GM19238 (cell line): ENCODE results near the gene MYO9A.
"Not testable (repeated sequence)": the region's sequence is repeated elsewhere in the genome, so short reads cannot be mapped to it uniquely, and the experiment has no call there.

ENCODE experiments used
- DNase-seq: peaks from one replicate; pipeline ENCODE4 v3.0.0; 2011; ENCODE audit warnings: low spot score; ENCODE audit not compliant: insufficient read length

The MYO9A gene

DNA sequence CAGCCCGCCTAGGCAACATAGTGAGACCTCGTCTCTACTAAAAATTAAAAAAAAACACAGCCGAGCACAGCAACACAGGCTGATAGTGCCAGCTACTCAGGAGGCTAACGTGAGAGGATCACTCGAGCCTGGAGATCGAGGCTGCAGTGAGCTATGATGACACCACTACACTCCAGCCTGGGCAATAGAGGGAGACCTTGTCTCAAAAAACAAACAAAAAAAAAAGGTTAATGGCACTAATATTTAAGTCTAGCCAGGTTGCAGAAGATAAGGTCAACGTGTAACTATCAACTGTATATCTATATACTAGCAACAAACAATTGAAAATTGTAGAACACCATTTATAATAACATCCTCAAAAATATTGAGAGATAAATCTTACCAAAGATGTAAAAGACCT, 75.1 kb downstream of the MYO9A start:
- DNase-seq = no peak

DNA sequence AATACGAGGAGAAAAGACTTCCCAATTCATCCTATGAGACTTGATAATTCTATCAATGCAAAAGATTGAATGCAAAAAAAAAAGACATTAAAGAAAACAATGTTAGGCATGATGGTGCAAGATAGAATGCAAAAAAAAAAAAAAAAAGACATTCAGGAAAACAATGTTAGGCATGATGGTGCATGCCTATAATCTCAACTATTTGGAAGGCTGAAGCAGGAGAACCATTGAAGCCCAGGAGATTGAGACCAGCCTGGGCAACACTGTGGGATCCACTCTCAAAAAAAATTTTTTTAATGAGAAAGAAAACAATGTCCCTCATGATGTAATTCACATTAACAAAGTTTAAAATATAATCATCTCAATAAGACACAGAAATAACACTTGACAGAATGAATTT, 75.9 kb downstream of the MYO9A start:
- DNase-seq = no peak

DNA sequence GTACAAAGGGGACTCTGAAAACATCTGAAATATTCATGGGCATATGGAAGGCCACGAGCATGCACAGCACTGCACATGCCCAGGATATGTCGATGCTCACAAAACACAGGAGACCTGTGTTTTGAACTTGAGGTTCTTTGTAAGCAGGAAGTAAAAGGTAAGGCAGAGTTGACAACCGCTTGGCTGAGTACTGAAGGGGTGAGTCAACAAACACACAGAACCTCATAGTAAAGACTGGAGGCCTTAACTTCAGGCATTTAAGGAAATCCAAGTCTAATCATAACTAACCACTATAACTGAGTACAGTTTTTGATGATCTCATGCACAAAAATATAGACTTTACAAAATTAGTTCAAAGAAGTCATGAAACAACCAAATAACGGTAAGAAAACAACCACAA, 80.6 kb downstream of the MYO9A start:
- no peak for DNase-seq

GRCh38 chr15:72034859-72035650, 82.9 kb downstream of the MYO9A start:
- no peak for DNase-seq

DNA sequence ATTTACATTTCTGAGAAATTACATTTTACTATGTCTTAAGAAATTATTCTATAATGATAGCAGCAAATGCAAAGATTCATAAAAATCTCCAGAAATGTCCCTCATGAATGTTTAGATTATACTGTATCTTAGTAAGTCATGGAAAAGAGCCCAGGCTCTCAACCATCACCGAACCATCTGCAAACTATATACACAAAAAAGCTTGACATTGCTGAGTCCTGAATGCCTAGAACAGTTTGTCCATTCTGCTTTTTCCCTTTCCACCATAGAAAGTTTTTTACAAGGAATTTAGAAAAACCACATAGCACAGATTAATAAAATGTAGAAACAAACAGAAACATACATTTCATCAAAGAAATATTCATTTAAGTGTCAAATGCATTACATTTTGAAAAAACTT, 83.6 kb downstream of the MYO9A start:
- no peak for DNase-seq

DNA sequence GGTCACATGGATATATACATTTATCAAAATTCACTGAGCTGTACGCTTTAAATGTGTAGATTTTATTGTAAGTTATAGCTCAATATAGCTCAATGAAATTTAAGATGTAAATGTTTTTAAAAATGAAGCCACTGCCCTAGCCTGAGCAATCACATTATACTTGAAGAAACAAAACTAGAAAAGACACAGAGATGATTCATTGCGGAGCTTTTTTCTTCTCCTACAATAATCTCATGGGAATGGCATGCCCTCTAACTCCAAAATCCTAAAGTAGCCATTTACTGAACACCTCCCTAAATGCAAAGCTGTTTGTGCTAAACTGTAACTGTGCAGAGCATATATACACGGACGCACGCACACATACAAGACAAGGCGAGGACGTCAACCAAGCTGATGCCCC, 84.2 kb downstream of the MYO9A start:
- DNase-seq = no peak

- no peak for DNase-seq
Measured at GRCh38 chr15:72033285-72033684, 84.7 kb downstream of the MYO9A start.

DNA sequence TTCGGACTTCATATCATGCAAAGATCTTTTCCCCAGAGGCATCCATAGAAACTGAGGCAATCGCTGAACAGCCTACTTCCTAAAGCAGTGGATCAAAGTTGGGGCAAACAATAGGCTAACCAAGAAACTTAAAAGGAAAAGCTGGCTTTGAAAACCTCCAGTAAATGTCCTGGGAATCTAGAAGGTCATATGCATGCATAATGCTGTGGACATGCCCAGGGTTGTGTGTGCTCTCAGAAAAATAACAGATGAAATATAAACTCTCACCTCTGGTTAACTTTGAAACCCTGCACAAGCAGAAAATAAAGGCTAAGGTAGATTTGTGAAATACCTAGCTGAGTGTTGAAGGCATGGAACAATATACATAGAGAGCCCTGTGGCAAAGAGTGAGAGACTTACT, 96.3 kb downstream of the MYO9A start:
- no peak for DNase-seq

- no peak for DNase-seq
Measured at GRCh38 chr15:72020799-72021198, 97.2 kb downstream of the MYO9A start.

GRCh38 chr15:72014555-72014954, 103.4 kb downstream of the MYO9A start:
- not testable (repeated sequence) for DNase-seq

DNA sequence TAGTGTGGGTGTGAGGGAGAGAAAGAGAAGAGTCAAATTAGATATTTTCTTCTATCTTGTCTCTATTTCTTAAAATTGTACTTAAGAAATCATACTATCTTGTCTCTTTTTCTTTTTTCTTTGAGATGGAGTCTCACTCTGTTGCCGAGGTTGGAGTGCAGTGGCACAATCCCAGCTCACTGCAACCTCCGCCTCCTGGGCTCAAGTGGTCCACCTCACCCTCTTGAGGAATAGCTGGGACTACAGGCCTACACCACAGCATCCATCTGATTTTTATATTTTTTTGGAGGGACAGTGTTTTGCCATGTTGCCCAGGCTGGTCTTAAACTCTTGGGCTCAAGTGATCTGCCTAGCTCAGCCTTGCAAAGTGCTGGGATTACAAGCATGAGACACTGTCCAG, 104.2 kb downstream of the MYO9A start:
- DNase-seq = no peak

- DNase-seq = no peak
Measured at GRCh38 chr15:72011302-72011942, 106.5 kb downstream of the MYO9A start.

GRCh38 chr15:72009222-72009621, 108.7 kb downstream of the MYO9A start:
- DNase-seq = no peak

- DNase-seq = no peak
Measured at GRCh38 chr15:72006382-72006781, 111.6 kb downstream of the MYO9A start.

GRCh38 chr15:72005483-72005882, 112.5 kb downstream of the MYO9A start:
- no peak for DNase-seq

DNA sequence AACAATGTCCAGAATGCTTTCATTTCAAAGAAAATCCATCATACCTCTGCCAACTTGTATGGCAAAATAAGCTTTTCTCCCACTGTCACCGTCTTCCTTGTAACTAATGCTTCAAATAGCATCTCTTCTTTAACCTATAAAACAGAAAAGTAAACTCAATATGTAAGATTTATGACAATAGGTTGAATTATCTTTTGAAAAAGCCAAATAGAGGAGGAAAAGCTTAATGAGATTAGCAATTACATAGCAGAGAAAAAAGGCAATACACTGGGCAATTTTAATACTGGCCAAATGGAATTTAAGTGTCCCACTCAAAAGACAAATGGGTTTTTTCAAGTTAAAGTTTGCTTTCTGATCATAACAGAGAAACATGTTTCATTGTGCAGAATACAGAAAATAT, 118.1 kb downstream of the MYO9A start:
- DNase-seq = no peak

DNA sequence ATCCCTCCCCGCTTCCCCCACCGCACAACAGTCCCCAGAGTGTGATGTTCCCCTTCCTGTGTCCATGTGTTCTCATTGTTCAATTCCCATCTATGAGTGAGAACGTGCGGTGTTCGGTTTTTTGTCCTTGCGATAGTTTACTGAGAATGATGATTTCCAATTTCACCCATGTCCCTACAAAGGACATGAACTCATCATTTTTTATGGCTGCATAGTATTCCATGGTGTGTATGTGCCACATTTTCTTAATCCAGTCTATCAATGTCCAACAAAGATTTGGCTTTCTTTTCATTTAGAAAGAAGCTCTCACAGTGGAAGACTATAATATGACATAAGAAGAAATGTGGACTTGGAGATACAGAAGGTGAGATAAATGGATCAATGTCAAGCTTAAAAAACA, 119.2 kb downstream of the MYO9A start:
- DNase-seq = not testable (repeated sequence)

DNA sequence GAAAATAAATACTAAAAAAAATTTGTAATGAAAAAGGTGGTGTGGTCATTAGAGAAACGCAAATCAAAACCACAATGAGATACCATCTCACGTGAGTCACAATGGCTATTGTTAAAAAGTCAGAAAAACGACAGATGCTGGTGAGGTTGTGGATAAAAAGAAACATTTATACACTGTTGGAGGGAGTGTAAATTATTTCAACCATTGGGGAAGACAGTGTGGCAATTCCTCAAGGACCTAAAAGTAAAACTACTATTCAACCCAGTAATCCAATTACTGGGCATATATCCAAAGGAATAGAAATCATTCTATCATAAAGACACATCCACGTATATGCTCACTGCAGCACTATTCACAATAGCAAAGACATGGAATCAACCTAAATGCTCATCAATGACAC, 120.3 kb downstream of the MYO9A start:
- no peak for DNase-seq

- DNase-seq = no peak
Measured at GRCh38 chr15:71975816-71976150, 142.2 kb downstream of the MYO9A start.

GRCh38 chr15:71974211-71974610, 143.7 kb downstream of the MYO9A start:
- DNase-seq = no peak

- no peak for DNase-seq
Measured at GRCh38 chr15:71973366-71973765, 144.6 kb downstream of the MYO9A start.

DNA sequence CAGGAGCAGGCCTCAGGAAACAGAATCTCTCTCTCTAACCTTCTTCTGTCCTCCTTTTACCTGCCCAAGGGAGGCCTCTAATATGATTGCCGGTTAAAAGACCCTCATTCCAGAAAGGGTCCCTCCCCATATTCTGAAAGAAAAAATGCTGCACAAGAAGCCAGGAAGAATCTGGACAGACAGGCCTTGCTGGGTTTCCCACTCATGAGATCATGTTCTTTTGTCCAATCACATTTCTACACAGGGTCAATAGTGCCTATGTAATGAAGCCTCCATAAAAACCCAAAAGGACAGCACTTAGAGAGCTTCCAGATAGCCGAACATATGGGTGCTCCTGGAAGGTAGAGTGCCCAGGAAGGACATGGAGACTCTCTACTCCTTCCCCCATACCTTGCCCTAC, 146.0 kb downstream of the MYO9A start:
- DNase-seq = no peak

DNA sequence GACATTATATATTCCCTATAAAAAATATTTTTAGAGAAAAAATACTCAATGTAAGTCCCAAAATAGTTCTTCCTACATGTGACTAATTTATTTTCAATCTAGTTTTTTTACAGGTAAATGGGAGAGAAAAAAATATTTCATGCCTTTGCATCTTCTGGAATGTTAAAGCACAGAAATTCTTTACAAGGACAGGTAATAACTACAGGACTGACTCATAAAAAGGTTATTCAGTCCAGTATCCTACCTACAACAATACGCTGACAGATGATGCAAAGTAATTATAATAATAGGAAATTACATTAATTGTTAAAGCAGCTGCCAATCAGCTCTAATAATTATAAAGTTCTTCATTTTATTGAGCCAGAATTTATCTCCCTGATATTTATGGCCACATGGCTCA, 147.5 kb downstream of the MYO9A start:
- DNase-seq = no peak
